ENCODE measurements around the gene TMEM98.
"Not testable (repeated sequence)": the region's sequence is repeated elsewhere in the genome, so short reads cannot be mapped to it uniquely, and the experiment has no call there.

Gene TMEM98

GRCh38 chr17:32927724-32928585, at the start of gene TMEM98:
TSS of gene TMEM98 (plus strand) at chr17:32928153. CDS start at chr17:32931529, 3,376 bp downstream.
- DNase-seq = peak; percentile 80

- DNase-seq = no peak
Observed at GRCh38 chr17:32878211-32878610, 49.7 kb upstream of the TMEM98 start.

- DNase-seq = no peak
Observed at GRCh38 chr17:32879134-32879533, 48.8 kb upstream of the TMEM98 start.

- DNase-seq = no peak
Observed at GRCh38 chr17:32880671-32881453, 47.1 kb upstream of the TMEM98 start.

GRCh38 chr17:32882029-32882428, 45.9 kb upstream of the TMEM98 start:
- no peak for DNase-seq

- no peak for DNase-seq
Observed at GRCh38 chr17:32882734-32883133, 45.2 kb upstream of the TMEM98 start.

- DNase-seq = not testable (repeated sequence)
Observed at GRCh38 chr17:32886951-32887350, 41.0 kb upstream of the TMEM98 start.

GRCh38 chr17:32887410-32887809, 40.5 kb upstream of the TMEM98 start:
- DNase-seq = not testable (repeated sequence)

- no peak for DNase-seq
Observed at GRCh38 chr17:32894245-32894644, 33.7 kb upstream of the TMEM98 start.

- no peak for DNase-seq
Observed at GRCh38 chr17:32896647-32897258, 31.2 kb upstream of the TMEM98 start.

GRCh38 chr17:32899236-32900013, 28.5 kb upstream of the TMEM98 start:
- no peak for DNase-seq

GRCh38 chr17:32901743-32902142, 26.2 kb upstream of the TMEM98 start:
- DNase-seq = no peak

GRCh38 chr17:32903774-32904673, 23.9 kb upstream of the TMEM98 start:
- no peak for DNase-seq

- no peak for DNase-seq
Observed at GRCh38 chr17:32904891-32905290, 23.1 kb upstream of the TMEM98 start.

GRCh38 chr17:32907583-32907982, 20.4 kb upstream of the TMEM98 start:
- no peak for DNase-seq

- peak; percentile 88 for DNase-seq
Observed at GRCh38 chr17:32909787-32910369, 18.1 kb upstream of the TMEM98 start.

GRCh38 chr17:32910769-32911168, 17.2 kb upstream of the TMEM98 start:
- no peak for DNase-seq

GRCh38 chr17:32912218-32912897, 15.6 kb upstream of the TMEM98 start:
- DNase-seq = peak; percentile 37

- no peak for DNase-seq
Observed at GRCh38 chr17:32913593-32913992, 14.4 kb upstream of the TMEM98 start.

GRCh38 chr17:32914181-32914580, 13.8 kb upstream of the TMEM98 start:
- no peak for DNase-seq

GRCh38 chr17:32915245-32915644, 12.7 kb upstream of the TMEM98 start:
- DNase-seq = no peak
